Astrocyte of the spinal cord (primary cell): ENCODE measurements around the gene NIPA2.
A peak's percentile ranks its signal among the peaks of the same experiment; 100 is the strongest.
"Not testable (repeated sequence)": the region's sequence is repeated elsewhere in the genome, so short reads cannot be mapped to it uniquely, and the experiment has no call there.

ENCODE experiments used
- DNase-seq: peaks from one replicate; pipeline ENCODE4 v3.0.0; 2011; ENCODE audit warnings: low read depth, low spot score
- H3K4me3 ChIP-seq: 2 replicates; pipeline ENCODE4 v1.5.1; 2011; ENCODE audit warnings: low read depth, mild to moderate bottlenecking, low read length, moderate library complexity
- CTCF ChIP-seq: IDR thresholded peaks from 2 replicates; pipeline ENCODE4 v1.5.1; 2012; ENCODE audit warnings: low read depth, mild to moderate bottlenecking, low read length, inconsistent platforms
- in situ Hi-C: cut with HindIII; loops from 2 replicates; pipeline ENCODE4 v1.10.0; 2017; ENCODE audit warnings: low sequenced_read_pairs

Gene NIPA2

DNA sequence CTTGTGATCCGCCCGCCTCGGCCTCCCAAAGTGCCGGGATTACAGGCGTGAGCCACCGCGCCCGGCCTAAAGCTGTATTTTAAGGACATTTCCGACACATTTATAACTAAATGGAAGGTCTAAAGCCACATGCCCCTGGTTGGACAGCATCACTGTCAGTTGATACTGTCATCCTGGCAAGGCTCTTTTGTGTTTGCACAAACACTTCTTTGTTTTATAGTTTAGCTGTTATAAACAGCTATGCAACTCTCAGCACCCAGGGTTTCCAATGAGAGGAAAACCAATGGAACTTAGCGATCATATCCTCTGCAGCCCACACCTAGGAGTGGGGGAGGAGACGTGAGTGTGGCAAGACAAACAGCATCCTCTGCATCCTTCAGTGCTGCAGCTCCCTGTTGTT, 32.3 kb upstream of the NIPA2 start:
- no peak for DNase-seq
- no peak overlapping the region for H3K4me3 ChIP-seq
- no peak for TF ChIP-seq CTCF
- in situ Hi-C loops: no loop called here

DNA sequence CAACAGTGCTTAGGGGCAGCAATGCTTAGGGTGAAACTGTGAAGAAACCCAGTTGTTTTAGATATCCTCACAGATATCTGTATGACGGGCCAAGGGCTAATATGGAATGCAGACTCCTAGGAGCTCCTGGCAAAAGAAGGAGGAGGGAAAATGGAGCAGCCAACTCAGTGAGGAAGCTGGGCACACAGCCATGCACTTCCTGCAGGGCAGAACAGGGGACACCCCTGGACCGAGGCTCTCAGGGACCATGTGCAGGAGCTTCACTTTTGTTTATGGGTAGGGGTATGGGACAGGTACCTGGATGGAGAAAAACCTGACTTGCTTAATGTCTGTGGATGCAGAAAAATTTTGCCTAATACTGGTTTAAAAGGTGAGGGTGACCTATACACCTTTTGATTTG, 31.8 kb upstream of the NIPA2 start:
- TF ChIP-seq CTCF: no peak
- in situ Hi-C loops: no loop called here
- H3K4me3 ChIP-seq: no peak overlapping the region
- no peak for DNase-seq

DNA sequence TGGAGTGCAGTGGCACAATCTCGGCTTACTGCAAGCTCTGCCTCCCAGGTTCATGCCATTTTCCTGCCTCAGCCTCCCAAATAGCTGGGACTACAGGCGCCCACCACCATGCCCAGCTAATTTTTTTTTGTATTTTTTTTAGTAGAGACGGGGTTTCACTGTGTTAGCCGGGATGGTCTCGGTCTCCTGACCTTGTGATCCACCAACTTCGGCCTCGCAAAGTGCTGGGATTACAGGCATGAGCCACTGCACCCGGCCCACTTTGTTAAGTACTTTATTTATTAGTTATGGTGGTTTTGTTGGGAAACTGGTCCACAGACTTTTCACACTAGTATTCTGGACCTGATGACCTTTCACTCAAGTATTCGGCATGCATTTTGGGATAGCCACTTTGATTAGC, 30.6 kb upstream of the NIPA2 start:
- H3K4me3 ChIP-seq, in situ Hi-C loops, DNase-seq: not testable (repeated sequence)

GRCh38 chr15:22808240-22808639, 30.2 kb upstream of the NIPA2 start:
- in situ Hi-C loops: no loop called here
- no peak for DNase-seq
- no peak for TF ChIP-seq CTCF
- no peak overlapping the region for H3K4me3 ChIP-seq

DNA sequence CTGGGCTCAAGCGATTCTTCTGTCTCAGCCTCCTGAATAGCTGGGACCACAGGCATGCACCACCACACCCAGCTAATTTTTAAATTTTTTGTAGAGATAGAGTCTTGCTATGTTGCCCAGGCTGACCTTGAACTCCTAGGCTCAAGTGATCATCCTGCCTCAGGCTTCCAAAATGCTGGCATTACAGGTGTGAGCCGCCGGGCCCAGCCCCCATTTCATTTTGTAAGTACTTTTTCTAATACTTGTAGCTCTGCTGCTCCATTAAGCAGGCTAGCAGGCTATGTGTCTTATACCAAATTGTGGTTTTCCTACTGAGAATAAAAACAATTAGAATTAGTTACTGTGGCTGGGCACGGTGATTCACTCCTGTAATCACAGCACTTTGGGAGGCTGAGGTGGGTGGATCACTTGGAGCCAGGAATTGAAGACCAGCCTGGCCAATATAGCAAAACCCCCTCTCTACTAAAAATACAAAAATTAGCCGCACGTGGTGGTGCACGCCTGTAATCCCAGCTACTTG, 29.6 kb upstream of the NIPA2 start:
- no peak overlapping the region for H3K4me3 ChIP-seq
- DNase-seq: peak; percentile 65
- TF ChIP-seq CTCF: no peak
- in situ Hi-C loops: no loop called here

- in situ Hi-C loops: no loop called here
- no peak for TF ChIP-seq CTCF
- no peak for DNase-seq
- no peak overlapping the region for H3K4me3 ChIP-seq
Measured at GRCh38 chr15:22810033-22810852, 28.2 kb upstream of the NIPA2 start.

GRCh38 chr15:22810853-22811338, 27.6 kb upstream of the NIPA2 start:
- peak; percentile 4 for DNase-seq
- TF ChIP-seq CTCF: no peak
- no peak overlapping the region for H3K4me3 ChIP-seq
- in situ Hi-C loops: no loop called here
